C1 segment of cervical spinal cord (tissue), 14 donors: ENCODE results near the gene SCYGR4.
"Not testable (repeated sequence)": the region's sequence is repeated elsewhere in the genome, so short reads cannot be mapped to it uniquely, and the experiment has no call there.

Source experiments
- DNase-seq, 14 donors: peaks; one replicate each; lab custom pipeline; 2025; lab: John Stamatoyannopoulos, UW

Gene SCYGR4, protein sequence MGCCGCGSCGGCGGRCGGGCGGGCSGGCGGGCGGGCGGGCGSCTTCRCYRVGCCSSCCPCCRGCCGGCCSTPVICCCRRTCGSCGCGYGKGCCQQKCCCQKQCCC

DNA sequence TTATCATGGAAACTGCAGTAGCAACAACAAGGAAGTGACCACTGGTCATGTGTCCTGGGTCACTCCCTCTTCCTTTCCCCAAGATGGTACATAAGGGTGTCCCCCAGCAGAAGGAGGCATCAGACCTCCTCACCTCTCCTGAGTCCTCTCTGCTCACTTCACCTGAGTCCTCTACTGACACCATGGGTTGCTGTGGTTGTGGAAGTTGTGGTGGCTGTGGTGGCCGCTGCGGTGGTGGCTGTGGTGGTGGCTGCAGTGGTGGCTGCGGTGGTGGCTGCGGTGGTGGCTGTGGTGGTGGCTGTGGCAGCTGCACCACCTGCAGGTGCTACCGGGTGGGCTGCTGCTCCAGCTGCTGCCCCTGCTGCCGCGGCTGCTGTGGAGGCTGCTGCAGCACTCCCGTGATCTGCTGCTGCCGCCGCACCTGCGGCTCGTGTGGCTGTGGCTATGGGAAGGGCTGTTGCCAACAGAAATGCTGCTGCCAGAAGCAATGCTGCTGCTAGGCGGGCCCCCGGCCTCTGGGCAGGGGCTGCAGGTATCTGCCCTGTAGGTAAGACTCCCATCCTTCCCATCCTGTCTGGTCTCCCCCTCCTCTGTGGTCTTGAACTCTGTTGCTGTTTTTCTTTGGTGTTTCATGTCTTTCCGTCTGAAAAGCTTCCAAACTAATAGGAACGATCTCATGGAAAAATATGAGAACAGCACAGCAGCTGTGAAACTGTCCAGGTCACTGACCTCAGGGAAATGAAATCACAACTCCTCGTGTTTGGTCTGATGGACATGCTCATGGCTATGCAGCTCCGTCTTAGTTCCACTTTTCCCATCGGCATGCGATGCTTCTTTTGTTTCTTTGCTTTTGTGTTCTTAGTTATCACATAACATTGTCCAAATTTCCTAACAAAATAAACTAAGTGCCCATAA lies at the start of gene SCYGR4:
SCYGR4 (plus strand) TSS at position 183 of the 915 bp plus-strand sequence; CDS start at position 183, 0 bp downstream.
- no peak for DNase-seq

DNA sequence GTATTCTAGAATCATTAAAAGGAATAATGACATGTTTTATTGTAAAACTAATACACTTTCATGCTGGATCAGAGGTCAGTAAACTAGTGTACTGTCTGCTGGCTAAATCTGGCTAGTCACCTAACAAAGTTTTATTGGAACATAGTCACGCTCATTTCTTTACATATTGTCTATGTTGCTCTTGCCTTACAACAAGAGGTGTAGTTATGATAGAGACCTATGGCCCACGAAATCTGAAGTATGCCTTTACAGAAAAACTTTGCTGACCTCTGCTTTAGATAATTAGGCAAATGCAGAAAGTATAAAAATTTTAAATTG lies 48.5 kb upstream of the SCYGR4 start:
- DNase-seq, result no peak

DNA sequence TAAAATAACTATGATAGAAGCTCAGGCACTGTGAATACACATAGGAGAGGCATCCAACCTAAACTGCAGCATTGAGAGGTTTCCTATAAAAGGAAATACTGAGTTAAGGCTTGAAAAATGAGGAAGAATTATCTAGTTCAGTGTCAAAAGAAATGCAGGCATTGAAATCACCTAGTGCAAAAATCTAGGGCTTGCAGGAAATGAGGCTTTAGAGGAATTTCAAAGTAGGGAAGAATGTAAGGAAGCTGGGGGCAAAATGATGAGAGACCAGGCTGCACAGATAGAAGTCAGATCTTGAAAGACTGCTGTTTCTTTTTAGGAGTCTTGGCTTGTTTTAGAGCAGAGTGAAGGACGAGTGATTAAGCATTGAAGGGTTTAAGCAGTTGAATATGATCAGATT lies 46.7 kb upstream of the SCYGR4 start:
- no peak for DNase-seq

DNA sequence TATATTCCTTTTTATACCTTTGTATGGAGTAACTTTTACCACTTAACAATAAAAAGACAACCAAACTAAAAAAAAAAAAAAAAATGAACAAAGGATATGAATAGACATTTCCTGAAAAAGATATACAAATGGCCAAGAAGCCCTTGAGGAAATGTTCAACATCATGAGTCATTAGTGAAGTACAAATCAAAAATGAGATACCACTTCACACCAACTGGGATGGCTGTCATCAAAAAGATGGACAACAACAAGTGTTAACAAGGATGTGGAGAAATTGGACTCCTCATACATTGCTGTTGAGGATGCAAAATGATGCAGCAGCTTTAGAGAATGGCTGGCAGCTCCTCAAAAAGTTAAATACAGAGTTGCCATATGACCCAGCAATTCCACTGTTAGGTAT lies 41.2 kb upstream of the SCYGR4 start:
- DNase-seq, result no peak

DNA sequence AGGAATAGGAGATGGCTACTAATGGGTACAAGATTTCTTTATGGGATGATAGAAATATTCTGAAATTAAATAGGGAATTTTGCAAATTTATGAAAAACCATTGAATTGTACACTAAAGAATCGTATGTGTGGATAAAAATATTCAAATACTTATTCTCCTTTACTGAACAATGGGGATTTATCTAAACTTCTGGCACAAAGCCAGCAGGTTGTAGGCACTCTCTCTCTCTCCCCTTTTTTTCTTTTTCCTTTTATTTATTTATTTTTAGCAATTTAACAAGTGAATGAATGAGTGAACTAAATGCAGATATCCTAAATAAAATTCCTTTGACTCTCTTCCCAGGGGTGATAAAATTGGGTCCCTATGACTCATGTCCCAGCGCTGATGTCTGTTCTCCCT lies 40.5 kb upstream of the SCYGR4 start:
- DNase-seq, result no peak

DNA sequence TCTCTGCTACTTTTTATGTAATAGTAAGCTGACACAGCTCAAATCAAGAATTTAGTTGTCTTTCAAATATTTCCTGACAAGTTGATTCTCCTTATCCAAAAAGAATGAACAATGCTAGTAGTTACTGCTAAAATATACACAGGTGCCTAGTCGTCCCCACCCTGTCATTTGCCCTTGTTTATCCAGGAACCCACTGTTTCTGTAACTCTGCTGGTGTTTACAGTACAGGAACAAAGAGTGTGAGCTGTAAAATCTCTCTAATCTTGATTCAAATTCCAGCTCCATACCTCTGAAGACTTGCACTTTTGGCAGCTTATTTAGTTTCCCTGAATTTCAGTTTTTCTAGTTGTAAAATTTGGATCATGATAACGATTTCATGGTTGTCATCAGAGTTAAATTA lies 39.7 kb upstream of the SCYGR4 start:
- no peak for DNase-seq

DNA sequence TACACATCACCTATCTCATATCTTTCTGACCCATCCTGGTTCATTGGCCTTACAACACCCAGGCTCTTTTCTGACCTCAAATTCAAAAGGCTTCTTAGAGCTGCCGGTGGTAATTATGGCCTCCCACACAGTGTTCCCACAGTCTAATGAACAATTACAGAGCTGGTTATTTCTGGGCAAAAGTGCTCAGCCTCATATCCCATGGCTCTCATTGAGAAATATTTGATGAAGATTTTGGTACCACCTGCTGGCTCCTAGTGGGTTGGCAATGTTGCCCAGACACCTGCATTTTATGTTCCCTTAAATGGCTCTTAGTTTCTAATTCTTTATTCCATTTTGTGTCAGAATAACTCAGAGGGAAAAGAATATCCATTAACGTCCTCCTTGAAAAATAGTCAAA lies 38.7 kb upstream of the SCYGR4 start:
- no peak for DNase-seq

DNA sequence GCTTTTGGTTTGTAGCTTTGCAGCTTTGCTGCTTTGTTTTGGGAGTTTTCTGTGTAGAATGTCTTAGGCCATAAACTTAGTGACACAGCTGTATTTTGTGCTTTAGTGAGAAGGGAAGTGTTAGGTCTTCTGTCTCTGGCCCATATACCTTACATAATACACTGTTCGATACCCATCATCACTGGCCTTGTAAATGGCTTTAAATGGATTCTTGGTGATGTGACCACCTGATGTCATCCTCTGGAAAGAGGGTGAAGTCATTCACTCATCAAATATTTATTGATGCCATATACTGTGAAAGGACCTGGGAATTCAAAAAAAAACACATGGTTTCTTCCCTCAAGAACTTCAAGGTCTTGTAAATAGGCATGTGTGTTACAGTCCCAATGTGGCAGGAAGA lies 37.5 kb upstream of the SCYGR4 start:
- DNase-seq, result no peak

DNA sequence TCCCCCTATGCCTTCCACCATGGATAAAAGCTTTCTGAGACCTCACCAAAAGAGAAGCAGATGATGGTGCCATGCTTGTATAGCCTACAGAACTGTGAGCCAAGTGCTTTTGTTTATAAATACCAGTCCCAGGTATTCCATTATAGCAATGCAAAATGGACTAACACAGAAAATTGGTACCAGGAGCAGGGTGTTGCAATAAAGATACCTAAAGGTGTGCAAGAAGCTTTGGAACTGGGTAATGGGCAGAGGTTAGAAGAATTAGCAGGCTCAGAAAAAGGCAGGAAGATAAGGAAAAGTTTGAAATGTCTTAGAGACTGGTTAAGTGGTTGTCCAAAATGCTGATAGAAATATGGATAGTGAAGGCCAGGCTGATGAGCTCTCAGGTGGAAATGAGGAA lies 34.9 kb upstream of the SCYGR4 start:
- DNase-seq, result no peak

DNA sequence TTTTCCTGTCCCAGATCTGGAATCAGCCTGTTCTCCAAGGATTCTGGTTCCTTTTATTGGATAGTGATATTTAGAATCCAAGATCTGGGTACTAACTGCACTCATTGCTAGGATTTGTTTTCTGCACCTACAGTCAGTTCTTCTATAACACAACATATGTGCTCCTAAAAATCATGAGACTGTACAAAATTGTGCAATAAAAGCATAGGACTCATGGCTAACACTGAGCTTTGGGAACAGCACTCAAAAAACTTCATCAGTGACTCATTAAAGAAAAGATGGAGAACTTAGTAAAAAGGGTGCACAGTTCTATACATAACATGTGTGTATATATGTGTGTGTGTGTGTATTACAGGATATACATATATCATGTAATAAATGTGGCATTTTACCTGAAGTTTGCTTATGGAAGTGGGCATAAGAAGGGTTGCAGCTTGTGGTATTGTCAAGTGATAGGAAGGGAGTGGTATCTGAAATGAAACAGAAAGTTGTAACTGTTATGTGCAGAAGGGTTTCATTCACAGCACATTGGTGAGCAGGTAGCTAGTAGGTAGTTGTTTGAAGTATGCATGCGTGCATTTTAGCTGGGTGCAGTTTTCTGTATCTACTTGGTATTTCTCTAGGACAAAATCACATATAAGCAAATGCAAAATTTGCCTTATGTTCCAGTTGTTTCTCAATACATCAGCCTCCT lies 24.5 kb upstream of the SCYGR4 start:
- no peak for DNase-seq

DNA sequence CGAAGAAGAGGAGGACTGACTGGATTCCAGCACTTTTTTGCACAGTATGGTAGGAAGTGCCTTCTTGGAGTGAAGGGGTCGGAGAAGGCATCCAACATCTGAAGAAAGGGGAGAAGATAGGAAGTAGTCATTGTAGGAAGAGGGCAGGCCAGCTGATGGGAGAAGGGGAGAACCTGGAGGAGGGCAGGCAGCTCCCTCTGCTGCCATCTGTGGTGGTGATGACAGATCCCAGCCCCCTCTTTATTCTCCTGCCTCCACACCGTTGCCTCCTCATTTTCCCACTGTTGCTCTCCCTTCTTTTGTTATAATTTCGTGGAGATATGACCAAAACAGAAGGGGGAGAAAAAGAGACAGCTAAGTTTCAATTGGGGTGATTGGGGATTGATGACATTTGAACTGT lies 21.5 kb upstream of the SCYGR4 start:
- no peak for DNase-seq

DNA sequence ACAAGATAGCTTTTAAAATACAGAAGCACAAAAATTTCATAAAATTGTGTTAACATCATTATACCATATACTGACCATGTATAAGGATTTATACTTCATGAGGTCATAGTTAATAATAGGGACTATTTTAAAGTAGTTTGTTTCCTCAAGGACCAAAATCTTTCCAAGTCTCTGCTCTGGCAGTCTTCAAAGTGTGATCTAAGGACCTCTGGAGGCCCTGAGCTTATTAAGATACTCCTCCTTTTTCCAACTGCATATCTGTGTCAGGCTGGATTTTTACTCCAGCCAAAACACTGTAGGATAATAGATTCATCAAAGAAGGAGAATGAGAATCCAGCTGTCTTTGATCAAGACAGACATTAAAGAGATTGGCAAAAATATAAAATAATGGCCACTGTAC lies 20.3 kb upstream of the SCYGR4 start:
- DNase-seq, result no peak

DNA sequence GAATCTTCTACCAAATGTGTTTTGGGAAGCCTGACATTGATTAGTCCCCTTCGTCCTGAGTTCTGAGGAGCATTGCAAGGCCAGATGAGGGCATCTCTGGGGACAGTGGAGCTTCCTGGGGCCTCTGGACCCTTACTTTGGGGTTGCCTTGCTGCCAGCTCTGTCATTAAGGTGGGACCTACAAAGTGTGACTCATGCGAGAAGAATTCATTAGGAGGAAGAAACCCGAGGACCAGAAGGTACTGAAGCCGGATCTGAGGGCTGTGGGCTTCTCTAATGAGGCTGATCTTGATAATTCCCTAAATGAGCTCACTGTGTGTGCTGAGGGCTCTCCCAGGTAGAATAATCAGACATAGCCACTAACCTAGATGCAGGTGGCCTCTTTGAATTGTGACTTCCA lies 19.3 kb upstream of the SCYGR4 start:
- no peak for DNase-seq

DNA sequence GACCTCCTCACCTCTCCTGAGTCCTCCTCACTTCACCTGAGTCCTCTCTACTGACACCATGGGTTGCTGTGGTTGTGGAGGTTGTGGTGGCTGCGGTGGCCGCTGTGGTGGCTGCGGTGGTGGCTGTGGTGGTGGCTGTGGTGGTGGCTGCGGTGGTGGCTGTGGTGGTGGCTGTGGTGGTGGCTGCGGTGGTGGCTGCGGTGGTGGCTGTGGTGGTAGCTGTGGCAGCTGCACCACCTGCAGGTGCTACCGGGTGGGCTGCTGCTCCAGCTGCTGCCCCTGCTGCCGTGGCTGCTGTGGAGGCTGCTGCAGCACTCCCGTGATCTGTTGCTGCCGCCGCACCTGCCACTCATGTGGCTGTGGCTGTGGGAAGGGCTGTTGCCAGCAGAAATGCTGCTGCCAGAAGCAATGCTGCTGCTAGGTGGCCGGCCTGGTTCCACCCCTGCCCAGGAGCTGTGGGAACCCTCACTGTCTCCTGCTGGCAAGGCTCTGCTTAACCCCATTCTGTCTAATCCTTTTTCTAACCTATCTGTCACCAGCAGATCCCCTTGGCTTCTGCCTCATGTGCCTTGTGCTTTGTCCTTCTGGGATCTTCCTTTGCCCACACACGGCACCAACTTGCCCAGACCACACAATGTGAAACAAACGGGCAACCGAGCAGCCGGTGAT lies 18.3 kb upstream of the SCYGR4 start, which contains the start of gene SCYGR2:
SCYGR2 (plus strand) TSS at position 59 of the 669 bp plus-strand sequence; CDS start at position 59, 0 bp downstream.
- not testable (repeated sequence) for DNase-seq

DNA sequence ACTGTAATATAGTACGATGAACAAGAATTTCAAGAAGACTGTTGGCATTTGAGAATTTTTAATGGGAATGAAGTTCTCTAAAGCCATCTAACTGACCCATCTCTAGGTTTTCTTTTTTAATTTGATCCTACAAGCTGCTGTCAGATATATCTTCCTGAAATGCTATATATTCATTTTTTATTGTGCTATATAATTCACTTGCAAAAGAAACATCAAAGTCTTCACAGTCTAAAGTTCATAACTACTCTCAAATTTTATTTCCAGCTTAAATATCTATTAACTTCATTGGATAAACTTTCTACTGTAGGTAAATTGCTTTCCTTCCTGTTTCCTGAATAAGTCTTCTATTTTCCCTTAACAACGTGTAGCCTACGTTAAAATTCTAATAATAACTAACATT lies 14.9 kb upstream of the SCYGR4 start:
- DNase-seq, result no peak

DNA sequence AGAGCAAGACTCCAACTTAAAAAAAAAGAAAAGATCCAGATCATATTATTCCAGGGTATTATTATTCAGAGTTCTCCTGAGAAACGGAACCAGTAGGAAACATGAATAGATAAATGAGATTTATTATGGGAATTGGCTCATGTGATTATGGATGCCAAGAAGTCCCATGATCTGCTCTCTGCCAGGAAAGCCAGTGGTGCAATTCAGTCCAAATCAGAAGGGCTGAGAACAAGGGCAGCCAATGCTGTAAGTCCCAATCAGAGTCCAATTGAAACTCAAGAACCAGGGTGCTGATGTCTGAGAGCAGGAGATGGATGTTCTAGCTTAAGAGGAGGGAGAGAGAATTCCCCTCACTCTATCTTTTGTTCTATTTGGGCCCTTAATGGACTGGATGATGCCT lies 10.8 kb upstream of the SCYGR4 start:
- DNase-seq, result no peak

DNA sequence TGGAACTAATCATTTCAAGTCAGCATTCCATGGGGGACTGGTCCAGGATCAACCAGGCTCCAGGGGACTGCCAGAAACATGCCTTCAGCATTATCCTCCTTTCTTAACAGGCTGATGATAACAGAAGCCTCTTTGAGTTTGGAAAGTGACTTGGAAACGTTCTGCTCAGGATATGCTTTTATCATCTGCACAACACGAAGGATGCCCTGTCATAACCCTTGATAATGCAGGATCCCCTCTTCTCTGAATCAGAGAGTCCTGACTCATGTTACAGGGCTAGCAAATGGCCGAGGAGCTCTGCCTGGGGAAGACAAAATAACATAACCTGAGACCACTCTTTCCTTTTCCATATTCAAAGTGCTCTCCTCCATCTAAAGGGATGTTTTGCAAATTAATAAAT lies 9.4 kb upstream of the SCYGR4 start:
- no peak for DNase-seq

DNA sequence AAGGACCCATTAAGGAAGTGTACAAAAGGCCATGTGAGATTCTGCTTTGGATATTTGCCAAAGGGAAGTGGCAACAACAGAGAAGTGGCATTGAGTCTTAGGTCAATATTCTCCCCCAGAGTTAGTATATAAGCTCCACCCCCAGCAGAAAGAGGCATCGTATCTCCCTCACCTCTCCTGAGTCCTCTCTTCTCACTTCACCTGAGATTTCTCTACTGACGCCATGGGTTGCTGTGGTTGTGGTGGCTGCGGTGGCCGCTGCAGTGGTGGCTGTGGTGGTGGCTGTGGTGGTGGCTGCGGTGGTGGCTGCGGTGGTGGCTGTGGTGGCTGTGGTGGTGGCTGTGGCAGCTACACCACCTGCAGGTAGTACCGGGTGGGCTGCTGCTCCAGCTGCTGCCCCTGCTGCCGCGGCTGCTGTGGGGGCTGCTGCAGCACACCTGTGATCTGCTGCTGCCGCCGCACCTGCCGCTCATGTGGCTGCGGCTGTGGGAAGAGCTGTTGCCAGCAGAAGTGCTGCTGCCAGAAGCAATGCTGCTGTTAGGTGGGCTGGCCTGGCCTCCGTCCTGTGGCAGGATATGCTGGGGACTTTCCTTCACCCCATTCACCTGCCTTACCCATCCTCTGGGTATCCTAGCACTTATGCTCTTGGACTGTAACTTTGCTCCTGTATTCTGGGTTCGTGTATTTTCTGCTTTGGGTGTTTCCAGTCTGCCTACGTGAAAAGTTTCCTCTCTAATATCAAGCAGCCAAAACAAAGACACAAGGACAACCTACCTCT lies 8.5 kb upstream of the SCYGR4 start:
- DNase-seq, result no peak

DNA sequence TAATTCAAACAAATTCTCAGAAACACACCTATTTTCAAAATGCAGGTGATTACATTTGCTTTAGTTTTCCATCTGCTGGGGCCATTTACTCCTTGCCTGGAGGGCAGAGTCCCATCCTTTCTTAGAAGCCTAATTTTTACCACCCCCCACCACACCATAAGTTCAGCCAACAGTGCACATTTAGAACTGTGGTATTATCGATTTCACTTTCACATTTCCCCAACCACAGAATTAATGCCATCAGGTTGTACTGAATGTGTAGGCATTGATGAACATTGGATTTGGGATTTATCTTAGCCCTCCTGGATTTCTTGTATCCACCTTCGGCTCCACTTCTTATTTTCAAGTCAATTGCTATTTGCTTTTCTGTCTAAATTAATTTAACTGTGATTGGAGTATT lies 7.2 kb upstream of the SCYGR4 start:
- no peak for DNase-seq

DNA sequence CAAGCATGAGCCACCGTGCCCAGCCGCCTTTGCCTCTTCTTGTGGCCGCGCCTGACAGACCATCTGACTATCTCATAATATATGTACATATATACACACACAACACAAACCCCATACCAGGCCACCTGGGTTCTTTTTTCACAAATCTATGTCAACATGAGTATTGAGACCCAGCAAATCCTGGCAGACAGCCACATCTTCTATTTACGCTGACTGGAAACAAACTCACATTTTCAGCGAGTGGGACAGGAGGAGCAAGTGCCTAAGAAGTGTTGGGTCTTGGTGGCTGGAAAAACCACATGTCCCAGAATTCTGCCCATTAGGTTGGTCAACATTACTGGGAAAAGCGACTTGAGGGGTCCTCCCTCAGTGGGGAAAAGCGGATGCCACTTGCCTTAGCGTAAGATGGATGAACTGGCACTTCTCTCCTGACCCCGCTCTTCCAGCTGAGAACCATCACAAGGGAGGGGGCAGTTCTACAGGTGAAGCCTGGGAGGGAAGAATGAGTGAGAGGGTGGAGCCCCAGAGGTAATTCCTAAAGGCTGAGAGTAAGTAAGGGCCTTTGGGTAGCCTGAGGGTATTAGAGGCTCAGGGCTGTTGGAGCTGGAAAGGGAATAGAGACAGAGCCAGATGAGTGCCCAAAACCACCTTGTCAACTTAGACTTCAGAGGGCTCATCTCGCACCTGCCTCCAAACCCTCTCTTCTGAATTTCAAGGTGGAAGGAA lies 4.6 kb upstream of the SCYGR4 start:
- no peak for DNase-seq

DNA sequence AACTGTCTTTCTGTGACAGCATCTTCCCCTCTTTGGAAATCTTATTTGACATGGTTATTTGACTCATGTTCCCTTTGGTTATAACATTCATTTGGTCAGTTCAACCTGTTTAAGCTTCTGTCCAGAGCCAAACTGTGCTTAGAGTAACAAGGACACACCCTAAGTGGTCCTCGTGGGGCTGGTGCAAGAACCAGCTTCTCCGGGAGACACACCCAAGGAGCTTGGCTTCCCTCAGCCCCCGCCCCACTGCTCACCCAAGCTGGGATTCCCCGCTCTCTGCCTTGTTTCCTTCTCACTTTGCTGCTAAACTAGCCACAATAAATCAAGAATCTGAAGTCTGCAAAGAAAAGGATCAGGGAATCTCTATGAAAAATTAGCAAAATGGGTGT lies 4.0 kb upstream of the SCYGR4 start:
- no peak for DNase-seq
